Measurements from ENCODE around the gene SLC25A21.
"Not testable (repeated sequence)": the region's sequence is repeated elsewhere in the genome, so short reads cannot be mapped to it uniquely, and the experiment has no call there.

The SLC25A21 gene

GRCh38 chr14:37186865-37187264, 14.5 kb upstream of the SLC25A21 start:
- Histone ChIP-seq H3K27ac (ENCODE audit: low read length) (no peak overlapping the region), H3K4me1 (ENCODE audit: control insufficient read depth, insufficient read depth, low read length) (no peaks in the 10 kb centered on the region), H3K27me3 (ENCODE audit: control insufficient read depth, insufficient read depth, low read length) (no peaks in the 10 kb centered on the region), H3K4me3 (ENCODE audit: low read length) (no peak overlapping the region), H3K9me3 (ENCODE audit: control insufficient read depth, insufficient read depth, low read length) (no peaks in the 10 kb centered on the region; the same call in 1 of the 2 replicates), H3K36me3 (ENCODE audit: control insufficient read depth, insufficient read depth, low read length) (no peaks in the 10 kb centered on the region)
- WGBS (ENCODE audit: insufficient coverage, insufficient read length) = no CpG with 5 or more reads among the region's 1 CpG
- no peak for DNase-seq (ENCODE audit: low read depth, low spot score)

- Histone ChIP-seq H3K4me3 (ENCODE audit: low read length) (no peak overlapping the region), H3K36me3 (ENCODE audit: control insufficient read depth, insufficient read depth, low read length) (no peaks in the 10 kb centered on the region), H3K27me3 (ENCODE audit: control insufficient read depth, insufficient read depth, low read length) (no peaks in the 10 kb centered on the region), H3K27ac (ENCODE audit: low read length) (no peak overlapping the region), H3K4me1 (ENCODE audit: control insufficient read depth, insufficient read depth, low read length) (no peaks in the 10 kb centered on the region), H3K9me3 (ENCODE audit: control insufficient read depth, insufficient read depth, low read length) (no peaks in the 10 kb centered on the region; the same call in 1 of the 2 replicates)
- DNase-seq (ENCODE audit: low read depth, low spot score) = no peak
Observed at GRCh38 chr14:37185670-37186069, 13.3 kb upstream of the SLC25A21 start.

- H3K4me1 ChIP-seq (ENCODE audit: control insufficient read depth, insufficient read depth, low read length); H3K27me3 ChIP-seq (ENCODE audit: control insufficient read depth, insufficient read depth, low read length); H3K4me3 ChIP-seq (ENCODE audit: low read length); DNase-seq (ENCODE audit: low read depth, low spot score); H3K27ac ChIP-seq (ENCODE audit: low read length); H3K36me3 ChIP-seq (ENCODE audit: control insufficient read depth, insufficient read depth, low read length); H3K9me3 ChIP-seq (ENCODE audit: control insufficient read depth, insufficient read depth, low read length): not testable (repeated sequence)
- WGBS (ENCODE audit: insufficient coverage, insufficient read length) = no CpG with 5 or more reads among the region's 8 CpGs
Observed at GRCh38 chr14:37184520-37184919, 12.1 kb upstream of the SLC25A21 start.

- no peak overlapping the region for H3K27ac ChIP-seq (ENCODE audit: low read length)
- no peaks in the 10 kb centered on the region for H3K27me3 ChIP-seq (ENCODE audit: control insufficient read depth, insufficient read depth, low read length)
- no peak overlapping the region for H3K4me3 ChIP-seq (ENCODE audit: low read length)
- no CpG with 5 or more reads among the region's 6 CpGs for WGBS (ENCODE audit: insufficient coverage, insufficient read length)
- no peaks in the 10 kb centered on the region for H3K4me1 ChIP-seq (ENCODE audit: control insufficient read depth, insufficient read depth, low read length)
- no peaks in the 10 kb centered on the region for H3K9me3 ChIP-seq (ENCODE audit: control insufficient read depth, insufficient read depth, low read length)
- DNase-seq (ENCODE audit: low read depth, low spot score) = no peak
- no peaks in the 10 kb centered on the region for H3K36me3 ChIP-seq (ENCODE audit: control insufficient read depth, insufficient read depth, low read length)
Observed at GRCh38 chr14:37181441-37181840, 9.0 kb upstream of the SLC25A21 start.

GRCh38 chr14:37180886-37181285, 8.5 kb upstream of the SLC25A21 start:
- H3K4me3 ChIP-seq (ENCODE audit: low read length) = not testable (repeated sequence)
- whole genome bisulfite sequencing (ENCODE audit: insufficient coverage, insufficient read length) = no CpG with 5 or more reads among the region's 7 CpGs

GRCh38 chr14:37179896-37180502, 7.6 kb upstream of the SLC25A21 start:
- Histone ChIP-seq H3K36me3 (ENCODE audit: control insufficient read depth, insufficient read depth, low read length) (no peaks in the 10 kb centered on the region), H3K4me1 (ENCODE audit: control insufficient read depth, insufficient read depth, low read length) (no peaks in the 10 kb centered on the region), H3K9me3 (ENCODE audit: control insufficient read depth, insufficient read depth, low read length) (no peaks in the 10 kb centered on the region), H3K27me3 (ENCODE audit: control insufficient read depth, insufficient read depth, low read length) (no peaks in the 10 kb centered on the region), H3K4me3 (ENCODE audit: low read length) (no peak overlapping the region), H3K27ac (ENCODE audit: low read length) (no peak overlapping the region)
- DNase-seq (ENCODE audit: low read depth, low spot score) = no peak
- no CpG with 5 or more reads among the region's 4 CpGs for WGBS (ENCODE audit: insufficient coverage, insufficient read length)

More at GRCh38 chr14:37180886-37181285, 8.5 kb upstream of the SLC25A21 start:
- not testable (repeated sequence) for H3K27me3 ChIP-seq (ENCODE audit: control insufficient read depth, insufficient read depth, low read length); H3K9me3 ChIP-seq (ENCODE audit: control insufficient read depth, insufficient read depth, low read length); DNase-seq (ENCODE audit: low read depth, low spot score); H3K27ac ChIP-seq (ENCODE audit: low read length); H3K36me3 ChIP-seq (ENCODE audit: control insufficient read depth, insufficient read depth, low read length); H3K4me1 ChIP-seq (ENCODE audit: control insufficient read depth, insufficient read depth, low read length)

GRCh38 chr14:37172936-37173614, 669 bp upstream of the SLC25A21 start:
- WGBS (ENCODE audit: insufficient coverage, insufficient read length) = no CpG with 5 or more reads among the region's 5 CpGs
- Histone ChIP-seq H3K36me3 (ENCODE audit: control insufficient read depth, insufficient read depth, low read length) (no peaks in the 10 kb centered on the region), H3K4me1 (ENCODE audit: control insufficient read depth, insufficient read depth, low read length) (peaks cover 4% of the 10 kb centered on the region; the same call in 1 of the 2 replicates), H3K9me3 (ENCODE audit: control insufficient read depth, insufficient read depth, low read length) (no peaks in the 10 kb centered on the region), H3K27me3 (ENCODE audit: control insufficient read depth, insufficient read depth, low read length) (no peaks in the 10 kb centered on the region), H3K27ac (ENCODE audit: low read length) (no peak overlapping the region), H3K4me3 (ENCODE audit: low read length) (peak overlapping the region; percentile 14; the same call in 1 of the 2 replicates)
- DNase-seq (ENCODE audit: low read depth, low spot score) = no peak

- H3K4me3 ChIP-seq (ENCODE audit: low read length) = peak overlapping the region; percentile 49; the same call in 1 of the 2 replicates
- no peaks in the 10 kb centered on the region for H3K27me3 ChIP-seq (ENCODE audit: control insufficient read depth, insufficient read depth, low read length)
- no peaks in the 10 kb centered on the region for H3K36me3 ChIP-seq (ENCODE audit: control insufficient read depth, insufficient read depth, low read length)
- peaks cover 4% of the 10 kb centered on the region; the same call in 1 of the 2 replicates for H3K4me1 ChIP-seq (ENCODE audit: control insufficient read depth, insufficient read depth, low read length)
- no peak for DNase-seq (ENCODE audit: low read depth, low spot score)
- no peaks in the 10 kb centered on the region for H3K9me3 ChIP-seq (ENCODE audit: control insufficient read depth, insufficient read depth, low read length)
- no peak overlapping the region for H3K27ac ChIP-seq (ENCODE audit: low read length)
- WGBS (ENCODE audit: insufficient coverage, insufficient read length) = no CpG with 5 or more reads among the region's 6 CpGs
Observed at GRCh38 chr14:37171678-37172023, 755 bp downstream of the SLC25A21 start.

GRCh38 chr14:37170993-37171392, 1.4 kb downstream of the SLC25A21 start:
- no peak overlapping the region for H3K27ac ChIP-seq (ENCODE audit: low read length)
- no CpG with 5 or more reads among the region's 10 CpGs for WGBS (ENCODE audit: insufficient coverage, insufficient read length)
- H3K9me3 ChIP-seq (ENCODE audit: control insufficient read depth, insufficient read depth, low read length) = no peaks in the 10 kb centered on the region
- no peak overlapping the region for H3K4me3 ChIP-seq (ENCODE audit: low read length)
- H3K27me3 ChIP-seq (ENCODE audit: control insufficient read depth, insufficient read depth, low read length) = no peaks in the 10 kb centered on the region
- H3K36me3 ChIP-seq (ENCODE audit: control insufficient read depth, insufficient read depth, low read length) = no peaks in the 10 kb centered on the region
- DNase-seq (ENCODE audit: low read depth, low spot score) = no peak
- peaks cover 4% of the 10 kb centered on the region; the same call in 1 of the 2 replicates for H3K4me1 ChIP-seq (ENCODE audit: control insufficient read depth, insufficient read depth, low read length)

GRCh38 chr14:37170237-37170636, 2.2 kb downstream of the SLC25A21 start:
- Histone ChIP-seq H3K4me3 (ENCODE audit: low read length) (no peak overlapping the region), H3K9me3 (ENCODE audit: control insufficient read depth, insufficient read depth, low read length) (no peaks in the 10 kb centered on the region), H3K27ac (ENCODE audit: low read length) (no peak overlapping the region), H3K4me1 (ENCODE audit: control insufficient read depth, insufficient read depth, low read length) (peaks cover 4% of the 10 kb centered on the region; the same call in 1 of the 2 replicates), H3K36me3 (ENCODE audit: control insufficient read depth, insufficient read depth, low read length) (no peaks in the 10 kb centered on the region), H3K27me3 (ENCODE audit: control insufficient read depth, insufficient read depth, low read length) (no peaks in the 10 kb centered on the region)
- DNase-seq (ENCODE audit: low read depth, low spot score) = no peak
- WGBS (ENCODE audit: insufficient coverage, insufficient read length) = no CpG with 5 or more reads among the region's 8 CpGs

GRCh38 chr14:37168721-37169120, 3.7 kb downstream of the SLC25A21 start:
- no CpG with 5 or more reads among the region's 4 CpGs for WGBS (ENCODE audit: insufficient coverage, insufficient read length)
- H3K27ac ChIP-seq (ENCODE audit: low read length) = no peak overlapping the region
- DNase-seq (ENCODE audit: low read depth, low spot score) = no peak

More at GRCh38 chr14:37168721-37169120, 3.7 kb downstream of the SLC25A21 start:
- Histone ChIP-seq H3K36me3 (ENCODE audit: control insufficient read depth, insufficient read depth, low read length) (no peaks in the 10 kb centered on the region), H3K27me3 (ENCODE audit: control insufficient read depth, insufficient read depth, low read length) (no peaks in the 10 kb centered on the region), H3K4me3 (ENCODE audit: low read length) (no peak overlapping the region), H3K4me1 (ENCODE audit: control insufficient read depth, insufficient read depth, low read length) (peaks cover 4% of the 10 kb centered on the region; the same call in 1 of the 2 replicates), H3K9me3 (ENCODE audit: control insufficient read depth, insufficient read depth, low read length) (no peaks in the 10 kb centered on the region)
